Gastrocnemius medialis (tissue), 4 donors: ENCODE results near the gene ATXN1. TPM values are rescaled to one million over a fixed set of nuclear protein-coding genes. Genes with fewer than 3 reads are reported as not detected.

ENCODE experiments used
- ATAC-seq, 2 donors: fragments of 150-250 bp; one replicate each; pipeline ENCODE4 v1.9.1; 2016
- DNase-seq, 2 donors: peaks; one replicate each; pipeline ENCODE4 v3.0.0-alpha.2; 2019
- H3K27ac ChIP-seq, 4 donors: fragments of 200-600 bp; sonication (generic); 1 replicate in 1 of 4; 2 replicates in 3 of 4; pipeline ENCODE4 v1.5.1; 2016 to 2018; ENCODE audit warnings: mild to moderate bottlenecking in 2 of 4, moderate library complexity in 1 of 4
- H3K27me3 ChIP-seq, 3 donors: fragments of 200-600 bp; sonication (generic) in 2 of 3; 1 replicate in 1 of 3; 2 replicates in 2 of 3; pipeline versions ENCODE4 v1.5.1 to v1.6.0; 2016 to 2019; ENCODE audit warnings: mild to moderate bottlenecking in 1 of 3, moderate library complexity in 1 of 3
- H3K36me3 ChIP-seq, 2 donors: fragments of 200-600 bp; sonication (generic) in 1 of 2; one replicate each; pipeline ENCODE4 v1.5.1; 2017 to 2018
- H3K4me1 ChIP-seq, 2 donors: fragments of 200-600 bp; sonication (generic) in 1 of 2; one replicate each; pipeline ENCODE4 v1.5.1; 2016 to 2017; ENCODE audit warnings: mild to moderate bottlenecking in 2 of 2
- H3K4me3 ChIP-seq, 4 donors: fragments of 200-600 bp; sonication (generic) in 3 of 4; 1 replicate in 1 of 4; 2 replicates in 3 of 4; pipeline ENCODE4 v1.5.1; 2016 to 2019; ENCODE audit warnings: mild to moderate bottlenecking in 2 of 4
- H3K9me3 ChIP-seq, 3 donors: fragments of 200-600 bp; sonication (generic) in 2 of 3; 1 replicate in 1 of 3; 2 replicates in 2 of 3; pipeline ENCODE4 v1.5.1; 2016 to 2019
- POLR2A ChIP-seq, 2 donors: fragments of 450-650 bp; IDR thresholded peaks; one replicate each; pipeline ENCODE4 v1.6.1; 2017; ENCODE audit warnings: antibody characterized with exemption in 2 of 2, mild to moderate bottlenecking in 2 of 2, moderate library complexity in 2 of 2
- in situ Hi-C, 4 donors: fragments of 200-750 bp; cut with MboI; loops; one replicate each; pipeline versions ENCODE4 v1.15.0 to v1.8.0; 2017; ENCODE audit warnings: low sequenced_read_pairs in 4 of 4
- intact Hi-C: fragments of 100-400 bp; cut with DNase I; formaldehyde crosslinking; loops from one replicate; pipeline ENCODE4 v1.15.1; 2023; ENCODE audit warnings: low total_unique reads
- total RNA-seq, 4 donors: library from RNA; depleted of rRNA; stranded (reverse); fragments of >200 nt; gene quantifications; one replicate each; pipeline versions ENCODE4 v1.1.0 to v1.2.3, GENCODE V29; 2016
- TF ChIP-seq, protein P1 (sequence below), 5 experiments: fragments of 450-650 bp in 3 of 5; fragments of 200-600 bp in 2 of 5; sonication (generic) in 2 of 5; IDR thresholded peaks in 4 of 5; conservative IDR thresholded peaks in 1 of 5; 1 replicate in 4 of 5; 2 replicates in 1 of 5; pipeline ENCODE4 v1.5.1; 2016 to 2019; ENCODE audit warnings: antibody characterized with exemption in 5 of 5, mild to moderate bottlenecking in 3 of 5, moderate library complexity in 3 of 5

ATXN1 gene
- total RNA-seq, 4 donors from 2014 or later: 21.8 to 42.9 (median 33.1) TPM

DNA sequence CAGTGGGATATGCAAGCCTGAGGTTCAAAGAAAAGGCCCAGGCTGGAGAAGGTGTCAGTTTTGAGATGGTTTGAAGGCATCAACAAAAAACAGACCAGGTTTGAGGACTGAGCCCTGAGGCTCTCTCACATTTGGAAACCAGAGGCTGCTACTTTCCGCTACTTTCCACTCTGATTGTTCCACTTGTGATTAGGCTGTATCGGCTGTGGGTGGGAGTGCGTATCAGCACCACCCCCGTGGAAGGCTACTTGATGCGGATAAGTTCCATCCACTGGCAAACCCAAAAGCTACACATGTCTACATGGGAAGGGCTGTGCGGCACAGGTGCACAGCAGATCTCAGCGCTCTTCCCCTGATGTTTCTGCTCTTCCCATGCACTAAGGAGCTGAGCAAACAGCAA lies 324.2 kb downstream of the ATXN1 start:
- ATAC-seq (no peak), DNase-seq (no peak)
- Histone ChIP-seq H3K4me3 (no peak overlapping the region), H3K36me3 (no peaks in the 10 kb centered on the region), H3K4me1 (peaks cover 16 to 41% of the 10 kb centered on the region in 2 donors), H3K27me3 (no peaks in the 10 kb centered on the region), H3K27ac (no peak overlapping the region), H3K9me3 (no peaks in the 10 kb centered on the region)
- intact Hi-C loops: no loop called here
- in situ Hi-C loops: no loop called here
- TF ChIP-seq POLR2A (IDR thresholded peaks at IDR 0.05): no peak
- TF ChIP-seq, protein P1, sequence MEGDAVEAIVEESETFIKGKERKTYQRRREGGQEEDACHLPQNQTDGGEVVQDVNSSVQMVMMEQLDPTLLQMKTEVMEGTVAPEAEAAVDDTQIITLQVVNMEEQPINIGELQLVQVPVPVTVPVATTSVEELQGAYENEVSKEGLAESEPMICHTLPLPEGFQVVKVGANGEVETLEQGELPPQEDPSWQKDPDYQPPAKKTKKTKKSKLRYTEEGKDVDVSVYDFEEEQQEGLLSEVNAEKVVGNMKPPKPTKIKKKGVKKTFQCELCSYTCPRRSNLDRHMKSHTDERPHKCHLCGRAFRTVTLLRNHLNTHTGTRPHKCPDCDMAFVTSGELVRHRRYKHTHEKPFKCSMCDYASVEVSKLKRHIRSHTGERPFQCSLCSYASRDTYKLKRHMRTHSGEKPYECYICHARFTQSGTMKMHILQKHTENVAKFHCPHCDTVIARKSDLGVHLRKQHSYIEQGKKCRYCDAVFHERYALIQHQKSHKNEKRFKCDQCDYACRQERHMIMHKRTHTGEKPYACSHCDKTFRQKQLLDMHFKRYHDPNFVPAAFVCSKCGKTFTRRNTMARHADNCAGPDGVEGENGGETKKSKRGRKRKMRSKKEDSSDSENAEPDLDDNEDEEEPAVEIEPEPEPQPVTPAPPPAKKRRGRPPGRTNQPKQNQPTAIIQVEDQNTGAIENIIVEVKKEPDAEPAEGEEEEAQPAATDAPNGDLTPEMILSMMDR (IDR thresholded peaks at IDR 0.05 in 4 of 5, conservative IDR thresholded peaks at IDR 0.05 in 1 of 5): no peak

GRCh38 chr6:16436550-16436949 lies 324.7 kb downstream of the ATXN1 start:
- intact Hi-C loops: no loop called here
- Histone ChIP-seq H3K36me3 (no peaks in the 10 kb centered on the region), H3K4me1 (peaks cover 21 to 41% of the 10 kb centered on the region in 2 donors), H3K27me3 (no peaks in the 10 kb centered on the region), H3K4me3 (no peak overlapping the region), H3K9me3 (no peaks in the 10 kb centered on the region), H3K27ac (no peak overlapping the region)
- ATAC-seq (no peak), DNase-seq (no peak)
- in situ Hi-C loops: no loop called here
- TF ChIP-seq, protein P1 (IDR thresholded peaks at IDR 0.05 in 4 of 5, conservative IDR thresholded peaks at IDR 0.05 in 1 of 5): no peak
- TF ChIP-seq POLR2A (IDR thresholded peaks at IDR 0.05): no peak

DNA sequence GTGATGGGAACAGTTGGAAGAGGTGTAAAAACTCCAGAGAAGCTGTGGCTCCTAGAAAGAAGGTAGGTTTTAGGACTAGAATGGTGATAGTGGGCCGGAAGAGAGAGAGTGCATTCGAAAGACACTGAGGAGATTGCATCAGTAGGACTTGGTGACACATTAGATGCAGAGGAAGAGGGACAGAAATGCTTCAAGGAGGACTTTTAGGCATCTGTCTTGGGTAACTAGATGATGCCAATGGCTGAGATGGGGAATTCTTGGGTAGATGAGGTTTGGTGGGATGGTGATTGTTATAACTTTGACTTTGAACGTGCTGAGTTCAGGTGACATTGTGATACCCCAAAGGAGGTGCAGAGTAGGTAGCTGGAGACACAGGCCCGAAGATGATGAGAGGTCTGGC lies 326.4 kb downstream of the ATXN1 start:
- Histone ChIP-seq H3K36me3 (no peaks in the 10 kb centered on the region), H3K27me3 (no peaks in the 10 kb centered on the region), H3K4me1 (peaks cover 22 to 28% of the 10 kb centered on the region in 2 donors), H3K4me3 (no peak overlapping the region), H3K9me3 (no peaks in the 10 kb centered on the region), H3K27ac (no peak overlapping the region)
- ATAC-seq (no peak), DNase-seq (no peak)
- TF ChIP-seq, protein P1 (IDR thresholded peaks at IDR 0.05 in 4 of 5, conservative IDR thresholded peaks at IDR 0.05 in 1 of 5): no peak
- no peak for TF ChIP-seq POLR2A (IDR thresholded peaks at IDR 0.05)
- in situ Hi-C loops (no loop called here), intact Hi-C loops (no loop called here)

GRCh38 chr6:16433338-16433890 lies 327.8 kb downstream of the ATXN1 start:
- no peak overlapping the region for H3K4me3 ChIP-seq
- H3K9me3 ChIP-seq: no peaks in the 10 kb centered on the region
- DNase-seq (no peak), ATAC-seq (no peak)
- H3K27ac ChIP-seq: no peak overlapping the region
- H3K4me1 ChIP-seq: peaks cover 10 to 16% of the 10 kb centered on the region in 2 donors
- H3K36me3 ChIP-seq: no peaks in the 10 kb centered on the region
- H3K27me3 ChIP-seq: no peaks in the 10 kb centered on the region
- TF ChIP-seq POLR2A (IDR thresholded peaks at IDR 0.05): no peak
- TF ChIP-seq, protein P1 (IDR thresholded peaks at IDR 0.05 in 4 of 5, conservative IDR thresholded peaks at IDR 0.05 in 1 of 5): no peak
- intact Hi-C loops (no loop called here), in situ Hi-C loops (no loop called here)
